Keratinocyte (primary cell): ENCODE results near the gene GRAMD1B. TPM values are rescaled to one million over a fixed set of nuclear protein-coding genes. Genes with fewer than 3 reads are reported as not detected.

ENCODE experiments used
- DNase-seq: peaks from one replicate; pipeline ENCODE4 v3.0.0-alpha.2; 2011; ENCODE audit warnings: low read depth, missing footprints, low spot score
- FAIRE-seq: peaks from 2 replicates; lab custom pipeline; 2011; peaks lifted over from hg19 to GRCh38; lab: Jason Lieb, UNC
- H2AFZ ChIP-seq: 2 replicates; pipeline ENCODE4 v1.6.0; 2012; ENCODE audit warnings: low read length, control low read depth, inconsistent platforms; ENCODE audit not compliant: control insufficient read depth
- H3K27ac ChIP-seq: 2 replicates; pipeline ENCODE4 v1.5.1; 2011; ENCODE audit warnings: low read length; ENCODE audit not compliant: control insufficient read depth, insufficient read depth
- H3K27me3 ChIP-seq: 3 replicates; pipeline ENCODE4 v1.6.0; 2011; ENCODE audit warnings: low read length; ENCODE audit not compliant: control insufficient read depth, insufficient read depth; ENCODE audit errors: extremely low read depth
- H3K36me3 ChIP-seq, 2 experiments: 2 replicates in 1 of 2; 3 replicates in 1 of 2; pipeline ENCODE4 v1.5.1; 2011; ENCODE audit warnings: low read length in 2 of 2, mild to moderate bottlenecking in 1 of 2; ENCODE audit not compliant: control insufficient read depth in 2 of 2, insufficient read depth in 2 of 2; ENCODE audit errors: extremely low read depth in 1 of 2
- H3K4me1 ChIP-seq: 3 replicates; pipeline ENCODE4 v1.5.1; 2011; ENCODE audit warnings: low read length; ENCODE audit not compliant: control insufficient read depth, insufficient read depth; ENCODE audit errors: extremely low read depth
- H3K4me2 ChIP-seq: 3 replicates; pipeline ENCODE4 v1.6.0; 2011; ENCODE audit warnings: low read depth, low read length; ENCODE audit not compliant: control insufficient read depth, insufficient read depth; ENCODE audit errors: extremely low read depth
- H3K4me3 ChIP-seq, 3 experiments: fragments of 200-600 bp in 1 of 3; sonication (generic) in 1 of 3; 2 replicates in 2 of 3; 3 replicates in 1 of 3; pipeline ENCODE4 v1.5.1; 2011 to 2016; ENCODE audit warnings: low read length in 3 of 3, mild to moderate bottlenecking in 3 of 3, control low read depth in 2 of 3, inconsistent platforms in 1 of 3, low read depth in 1 of 3, mixed read lengths in 1 of 3, mixed run types in 1 of 3, moderate library complexity in 1 of 3; ENCODE audit not compliant: control insufficient read depth in 2 of 3, insufficient read depth in 2 of 3; ENCODE audit errors: extremely low read depth in 1 of 3
- H3K79me2 ChIP-seq: 2 replicates; pipeline ENCODE4 v1.6.0; 2012; ENCODE audit warnings: low read length; ENCODE audit not compliant: control insufficient read depth, insufficient read depth
- H3K9ac ChIP-seq: 3 replicates; pipeline ENCODE4 v1.6.0; 2011; ENCODE audit warnings: low read length; ENCODE audit not compliant: control insufficient read depth, insufficient read depth; ENCODE audit errors: extremely low read depth
- H3K9me1 ChIP-seq: 3 replicates; pipeline ENCODE4 v1.6.0; 2011; ENCODE audit warnings: low read length; ENCODE audit not compliant: control insufficient read depth, insufficient read depth; ENCODE audit errors: extremely low read depth
- H3K9me3 ChIP-seq: 2 replicates; pipeline ENCODE4 v1.5.1; 2012; ENCODE audit warnings: low read depth, low read length; ENCODE audit not compliant: control insufficient read depth
- H4K20me1 ChIP-seq: 3 replicates; pipeline ENCODE4 v1.6.0; 2011; ENCODE audit warnings: low read length; ENCODE audit not compliant: control insufficient read depth, insufficient read depth; ENCODE audit errors: extremely low read depth
- EZH2 ChIP-seq: IDR thresholded peaks from one replicate; pipeline ENCODE4 v1.6.1; 2012; ENCODE audit warnings: inconsistent platforms, mild to moderate bottlenecking, low read length, moderate library complexity
- dilution Hi-C: fragments of 300-500 bp; cut with MboI; formaldehyde crosslinking; loops from one replicate; pipeline ENCODE4 v1.7.0; 2020; ENCODE audit warnings: low sequenced_read_pairs; ENCODE audit not compliant: extremely low pct_ligation_motif_present
- polyA plus RNA-seq, 5 experiments: library from polyadenylated mRNA; depleted of rRNA in 3 of 5; stranded (reverse) in 3 of 5; stranded (forward) in 1 of 5; unstranded in 1 of 5; fragments of >200 nt; gene quantifications; 1 replicate in 1 of 5; 2 replicates in 3 of 5; 3 replicates in 1 of 5; pipeline versions ENCODE4 v1.2.1 to v1.2.3, GENCODE V29; 2011 to 2012; ENCODE audit warnings: missing spikeins in 2 of 5, low read depth in 1 of 5, low replicate concordance in 1 of 5
- TF ChIP-seq, protein P1 (sequence below), 3 experiments: IDR thresholded peaks in 1 of 3; conservative IDR thresholded peaks in 1 of 3; optimal IDR thresholded peaks in 1 of 3; 2 replicates in 2 of 3; 3 replicates in 1 of 3; pipeline versions ENCODE3 to v1.5.1; 2011; ENCODE audit warnings: low read length in 3 of 3, mild to moderate bottlenecking in 3 of 3, moderate library complexity in 2 of 3, control low read depth in 1 of 3, inconsistent platforms in 1 of 3; ENCODE audit not compliant: insufficient read depth in 2 of 3; ENCODE audit errors: extremely low read depth in 1 of 3

Gene GRAMD1B
- polyA plus RNA-seq, 1 donor (not counting 4 experiments of a cell fraction or from before 2014, with no cell fraction given), result 0.04 TPM

DNA sequence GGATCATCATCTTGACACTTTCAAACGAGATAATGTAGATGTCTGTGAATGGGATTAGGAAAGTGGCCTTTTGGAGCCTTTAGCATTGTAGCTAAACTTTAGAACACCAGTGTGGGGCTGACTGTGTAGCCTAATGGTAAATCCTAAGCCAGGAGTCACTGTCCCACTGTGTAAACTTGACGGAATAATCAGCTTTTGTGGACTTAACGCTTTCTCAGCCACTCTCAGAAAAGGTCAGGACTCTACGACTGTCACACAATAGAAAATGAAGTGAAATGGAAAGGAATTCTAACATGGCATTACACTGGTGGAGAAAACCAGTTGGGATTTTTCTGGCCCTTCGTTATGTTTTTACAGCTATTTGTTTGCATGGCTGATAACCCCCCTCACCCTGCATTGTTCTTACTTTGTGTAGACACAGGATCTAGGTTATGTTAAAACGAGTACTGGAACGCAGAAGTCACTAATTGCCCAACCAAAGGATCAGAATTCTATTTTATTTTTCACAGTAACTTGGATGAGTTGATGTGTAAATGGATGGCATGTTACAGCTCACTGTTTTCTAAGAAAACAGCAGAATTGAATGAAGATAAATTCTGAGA lies 22.0 kb upstream of the GRAMD1B start:
- H3K9me3 ChIP-seq, result no peaks in the 10 kb centered on the region
- no peak for DNase-seq
- H3K27ac ChIP-seq, result no peak overlapping the region
- no peaks in the 10 kb centered on the region for H3K27me3 ChIP-seq
- no peaks in the 10 kb centered on the region for H3K4me1 ChIP-seq
- no peak overlapping the region for H2AFZ ChIP-seq
- H3K4me2 ChIP-seq, result no peak overlapping the region
- dilution Hi-C loops, result no loop called here
- FAIRE-seq, result no peak
- no peak overlapping the region for H3K4me3 ChIP-seq
- H4K20me1 ChIP-seq, result no peaks in the 10 kb centered on the region
- H3K79me2 ChIP-seq, result no peaks in the 10 kb centered on the region
- H3K36me3 ChIP-seq, result no peaks in the 10 kb centered on the region
- H3K9ac ChIP-seq, result no peak overlapping the region
- H3K9me1 ChIP-seq, result no peaks in the 10 kb centered on the region
- TF ChIP-seq, protein P1, sequence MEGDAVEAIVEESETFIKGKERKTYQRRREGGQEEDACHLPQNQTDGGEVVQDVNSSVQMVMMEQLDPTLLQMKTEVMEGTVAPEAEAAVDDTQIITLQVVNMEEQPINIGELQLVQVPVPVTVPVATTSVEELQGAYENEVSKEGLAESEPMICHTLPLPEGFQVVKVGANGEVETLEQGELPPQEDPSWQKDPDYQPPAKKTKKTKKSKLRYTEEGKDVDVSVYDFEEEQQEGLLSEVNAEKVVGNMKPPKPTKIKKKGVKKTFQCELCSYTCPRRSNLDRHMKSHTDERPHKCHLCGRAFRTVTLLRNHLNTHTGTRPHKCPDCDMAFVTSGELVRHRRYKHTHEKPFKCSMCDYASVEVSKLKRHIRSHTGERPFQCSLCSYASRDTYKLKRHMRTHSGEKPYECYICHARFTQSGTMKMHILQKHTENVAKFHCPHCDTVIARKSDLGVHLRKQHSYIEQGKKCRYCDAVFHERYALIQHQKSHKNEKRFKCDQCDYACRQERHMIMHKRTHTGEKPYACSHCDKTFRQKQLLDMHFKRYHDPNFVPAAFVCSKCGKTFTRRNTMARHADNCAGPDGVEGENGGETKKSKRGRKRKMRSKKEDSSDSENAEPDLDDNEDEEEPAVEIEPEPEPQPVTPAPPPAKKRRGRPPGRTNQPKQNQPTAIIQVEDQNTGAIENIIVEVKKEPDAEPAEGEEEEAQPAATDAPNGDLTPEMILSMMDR (optimal IDR thresholded peaks at IDR 0.05 in 1 of 3, IDR thresholded peaks at IDR 0.05 in 1 of 3, conservative IDR thresholded peaks at IDR 0.05 in 1 of 3; ENCODE audit: extremely low read depth in 1 of 3, insufficient read depth in 2 of 3, low read length in 3 of 3), result no peak
- no peak for TF ChIP-seq EZH2

DNA sequence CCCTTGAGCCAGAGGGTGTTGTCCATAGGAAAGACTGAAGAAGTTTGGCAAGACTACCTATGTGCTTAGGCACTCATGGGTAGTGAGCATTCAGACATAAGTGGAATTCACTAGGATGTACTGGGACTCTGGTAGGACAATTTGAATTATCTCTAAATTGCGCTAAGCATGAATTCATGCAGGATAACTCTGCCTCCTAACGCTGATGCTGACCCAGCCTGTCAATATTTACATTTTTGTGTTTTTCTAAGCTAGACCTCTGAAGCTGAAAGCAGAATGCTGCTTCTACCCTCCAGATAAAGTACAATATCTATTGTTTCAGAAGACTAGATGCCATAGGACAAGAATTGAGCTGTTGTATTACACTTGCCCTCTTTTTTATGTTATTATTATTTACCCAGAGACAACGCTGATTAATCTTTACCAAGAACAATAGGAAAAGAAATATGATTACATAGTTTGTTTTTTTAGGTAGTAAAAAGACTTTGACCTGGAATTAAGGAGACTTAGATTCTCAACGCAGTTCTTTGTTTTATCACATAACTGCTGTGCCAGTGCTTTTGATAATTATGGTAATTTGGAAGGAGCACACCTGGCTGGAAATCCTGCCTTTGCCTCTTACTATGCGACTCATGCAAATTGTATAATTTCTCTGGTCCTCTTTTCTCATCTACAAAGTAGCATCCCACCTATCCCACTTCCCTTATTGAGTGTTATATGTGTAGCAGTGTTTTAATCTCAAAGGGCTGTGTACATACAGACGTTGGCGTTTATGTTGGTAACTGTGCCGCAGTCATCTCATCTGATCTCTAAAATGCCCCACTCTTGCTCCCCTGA lies 21.2 kb upstream of the GRAMD1B start:
- Histone ChIP-seq H3K9ac (no peak overlapping the region), H4K20me1 (no peaks in the 10 kb centered on the region), H3K79me2 (no peaks in the 10 kb centered on the region), H3K9me1 (no peaks in the 10 kb centered on the region), H3K27me3 (no peaks in the 10 kb centered on the region), H3K4me3 (no peak overlapping the region), H3K9me3 (no peaks in the 10 kb centered on the region), H2AFZ (no peak overlapping the region), H3K36me3 (no peaks in the 10 kb centered on the region), H3K4me2 (no peak overlapping the region), H3K27ac (no peak overlapping the region), H3K4me1 (no peaks in the 10 kb centered on the region)
- dilution Hi-C loops, result no loop called here
- no peak for TF ChIP-seq EZH2
- no peak for FAIRE-seq
- DNase-seq, result no peak
